Kidney (tissue), 22 donors: ENCODE data around the gene KCTD10. TPM values are rescaled to one million over a fixed set of nuclear protein-coding genes. Genes with fewer than 3 reads are reported as not detected.

Source experiments
- DNase-seq, 5 donors: peaks; one replicate each; pipeline ENCODE4 v3.0.0-alpha.2; 2013 to 2020
- FAIRE-seq: peaks from 2 replicates; lab custom pipeline; 2012; peaks lifted over from hg19 to GRCh38; lab: Jason Lieb, UNC
- H3K27ac ChIP-seq, 2 donors: one replicate each; pipeline ENCODE4 v1.7.0; 2013; ENCODE audit warnings: low read depth in 2 of 2, low read length in 2 of 2, inconsistent platforms in 1 of 2
- H3K27me3 ChIP-seq: one replicate; pipeline ENCODE4 v1.7.1; 2013; ENCODE audit warnings: low read length, inconsistent platforms; ENCODE audit not compliant: control insufficient read depth, insufficient read depth
- H3K36me3 ChIP-seq, 3 donors: one replicate each; pipeline versions ENCODE4 v1.7.0 to v1.7.1; 2013; ENCODE audit warnings: low read length in 3 of 3, control low read depth in 1 of 3, inconsistent platforms in 1 of 3; ENCODE audit not compliant: insufficient read depth in 3 of 3, control insufficient read depth in 2 of 3
- H3K4me1 ChIP-seq, 3 donors: one replicate each; pipeline versions ENCODE4 v1.7.0 to v1.7.1; 2013; ENCODE audit warnings: low read length in 3 of 3, inconsistent platforms in 1 of 3, low read depth in 1 of 3; ENCODE audit not compliant: control insufficient read depth in 2 of 3, insufficient read depth in 2 of 3
- H3K4me3 ChIP-seq, 3 donors: one replicate each; pipeline versions ENCODE4 v1.7.0 to v1.8.1; 2013; ENCODE audit warnings: low read length in 3 of 3, control low read depth in 1 of 3, inconsistent platforms in 1 of 3
- H3K9ac ChIP-seq, 3 donors: one replicate each; pipeline versions ENCODE4 v1.7.0 to v1.7.1; 2013; ENCODE audit warnings: low read length in 3 of 3, control low read depth in 1 of 3, inconsistent platforms in 1 of 3
- H3K9me3 ChIP-seq, 3 donors: one replicate each; pipeline versions ENCODE4 v1.7.0 to v1.7.1; 2013; ENCODE audit warnings: low read length in 3 of 3, control low read depth in 1 of 3, inconsistent platforms in 1 of 3; ENCODE audit not compliant: control insufficient read depth in 2 of 3, insufficient read depth in 1 of 3
- intact Hi-C: fragments of 100-400 bp; cut with DNase I; formaldehyde crosslinking; loops from one replicate; pipeline ENCODE4 v1.11.1; 2022
- long read RNA-seq, 10 donors: library from polyadenylated mRNA in 1 of 10; unstranded in 1 of 10; transcript quantifications; one replicate each; pipeline ENCODE4 v2.0.0 and lab custom pipeline, GENCODE V29; 2021 to 2026
- polyA plus RNA-seq: library from polyadenylated mRNA; stranded (reverse); fragments of 350-450 nt; fragmentation: Illumina TruSeq; extraction: RNeasy Lipid Tissue Mini Kit (QIAGEN cat#74804); gene quantifications from one replicate; pipeline ENCODE4 v1.2.3, GENCODE V29; 2014; ENCODE audit warnings: low read depth, low replicate concordance; ENCODE audit not compliant: insufficient read depth
- total RNA-seq: library from RNA; stranded (reverse); fragmentation: NEBNext Ultra II Directional; extraction: Animal tissue kit (Norgen Biotek cat#: 25700); gene quantifications from one replicate; pipeline ENCODE4 v1.2.1, GENCODE V29; 2021
- TF ChIP-seq, protein P1 (sequence below): IDR thresholded peaks from 3 replicates; pipeline ENCODE4 v1.5.1; 2012; ENCODE audit warnings: mild to moderate bottlenecking, moderate library complexity, borderline replicate concordance; ENCODE audit not compliant: insufficient read depth; ENCODE audit errors: extremely low read depth
- donor health status: control.
- donor health status: control.
- donor health status: control.
- donor health status: control.
- donor health status: control.
- donor health status: DM: yes; HTN: yes; CAD: no.
- donor health status: Normal renal cell carcinoma (clear cell type).

The KCTD10 gene
- total RNA-seq, result 72.1 TPM
- 23.6 TPM for polyA plus RNA-seq
- long read RNA-seq, donor 1, full-length matches to known transcripts, result 9 of 9 reads
- long read RNA-seq, donor 1, partial matches to known transcripts, result 0 of 9 reads
- long read RNA-seq, donor 1, other reads (novel, unspliced or antisense), result 0 of 9 reads
- long read RNA-seq, donor 2, full-length matches to known transcripts, result 7 of 7 reads
- long read RNA-seq, donor 2, partial matches to known transcripts, result 0 of 7 reads
- long read RNA-seq, donor 2, other reads (novel, unspliced or antisense), result 0 of 7 reads
- long read RNA-seq, donor 3, full-length matches to known transcripts, result 9 of 9 reads
- long read RNA-seq, donor 3, partial matches to known transcripts, result 0 of 9 reads
- long read RNA-seq, donor 3, other reads (novel, unspliced or antisense), result 0 of 9 reads
- long read RNA-seq, donor 4, full-length matches to known transcripts, result 13 of 18 reads
- long read RNA-seq, donor 4, partial matches to known transcripts, result 5 of 18 reads
- long read RNA-seq, donor 4, other reads (novel, unspliced or antisense), result 0 of 18 reads
- long read RNA-seq, donor 5, result 0 reads
- long read RNA-seq, donor 6, result 0 reads
- long read RNA-seq, donor 7, full-length matches to known transcripts, result 10 of 51 reads
- long read RNA-seq, donor 7, partial matches to known transcripts, result 2 of 51 reads
- long read RNA-seq, donor 7, other reads (novel, unspliced or antisense), result 39 of 51 reads
- long read RNA-seq, donor 8, full-length matches to known transcripts, result 7 of 54 reads
- long read RNA-seq, donor 8, partial matches to known transcripts, result 38 of 54 reads
- long read RNA-seq, donor 8, other reads (novel, unspliced or antisense), result 9 of 54 reads
- long read RNA-seq, donor 9, full-length matches to known transcripts, result 7 of 7 reads
- long read RNA-seq, donor 9, partial matches to known transcripts, result 0 of 7 reads
- long read RNA-seq, donor 9, other reads (novel, unspliced or antisense), result 0 of 7 reads
- long read RNA-seq, donor 10, full-length matches to known transcripts, result 9 of 9 reads
- long read RNA-seq, donor 10, partial matches to known transcripts, result 0 of 9 reads
- long read RNA-seq, donor 10, other reads (novel, unspliced or antisense), result 0 of 9 reads

- DNase-seq (peak; percentile 89 to 96 (median 94)), FAIRE-seq (no peak)
- no peaks in the 10 kb centered on the region for H3K9me3 ChIP-seq
- H3K9ac ChIP-seq, result peak within 1 kb of the TSS; percentile 96 to 99 (median 96)
- H3K4me3 ChIP-seq, result peak within 1 kb of the TSS; percentile 99
- H3K4me1 ChIP-seq, result peaks cover 0 to 20% (median 9%) of the 10 kb centered on the region in 3 donors
- intact Hi-C loops, result loop anchor here (5.0 kb wide), 1 partner anchor 45 kb away; no protein-coding TSS in a partner anchor
- H3K27me3 ChIP-seq, result no peaks in the 10 kb centered on the region
- H3K27ac ChIP-seq, result peak within 1 kb of the TSS; percentile 90 to 99
- TF ChIP-seq, protein P1, sequence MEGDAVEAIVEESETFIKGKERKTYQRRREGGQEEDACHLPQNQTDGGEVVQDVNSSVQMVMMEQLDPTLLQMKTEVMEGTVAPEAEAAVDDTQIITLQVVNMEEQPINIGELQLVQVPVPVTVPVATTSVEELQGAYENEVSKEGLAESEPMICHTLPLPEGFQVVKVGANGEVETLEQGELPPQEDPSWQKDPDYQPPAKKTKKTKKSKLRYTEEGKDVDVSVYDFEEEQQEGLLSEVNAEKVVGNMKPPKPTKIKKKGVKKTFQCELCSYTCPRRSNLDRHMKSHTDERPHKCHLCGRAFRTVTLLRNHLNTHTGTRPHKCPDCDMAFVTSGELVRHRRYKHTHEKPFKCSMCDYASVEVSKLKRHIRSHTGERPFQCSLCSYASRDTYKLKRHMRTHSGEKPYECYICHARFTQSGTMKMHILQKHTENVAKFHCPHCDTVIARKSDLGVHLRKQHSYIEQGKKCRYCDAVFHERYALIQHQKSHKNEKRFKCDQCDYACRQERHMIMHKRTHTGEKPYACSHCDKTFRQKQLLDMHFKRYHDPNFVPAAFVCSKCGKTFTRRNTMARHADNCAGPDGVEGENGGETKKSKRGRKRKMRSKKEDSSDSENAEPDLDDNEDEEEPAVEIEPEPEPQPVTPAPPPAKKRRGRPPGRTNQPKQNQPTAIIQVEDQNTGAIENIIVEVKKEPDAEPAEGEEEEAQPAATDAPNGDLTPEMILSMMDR, result peak; percentile 15
- H3K36me3 ChIP-seq, result no peaks in the 10 kb centered on the region
These were observed at the start of gene KCTD10, which contains the start of gene UBE3B for GRCh38 chr12:109477185-109477962. Gene KCTD10, minus strand, starts transcription at chr12:109477300. Its CDS starts 38 bp downstream, at chr12:109477262. Gene UBE3B, plus strand, starts transcription at chr12:109477634. Its CDS starts 5,918 bp downstream, at chr12:109483552.

DNA sequence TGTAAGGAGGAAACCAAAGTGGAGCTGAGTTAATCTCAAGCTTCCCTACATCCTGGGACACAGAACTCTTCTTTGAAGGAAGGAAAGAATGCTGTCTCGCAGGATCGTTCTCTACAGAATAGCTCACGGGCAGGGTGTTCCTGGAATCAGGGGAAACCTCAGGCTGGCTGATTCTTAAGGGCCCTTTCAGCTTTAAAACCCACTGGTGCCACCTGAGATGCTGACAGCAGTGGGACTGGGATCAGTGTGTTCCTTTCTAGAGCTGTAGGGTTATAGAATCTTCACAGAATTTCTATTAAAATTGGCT lies 48.1 kb upstream of the KCTD10 start:
- Histone ChIP-seq H3K9ac (no peak overlapping the region), H3K4me3 (no peak overlapping the region), H3K36me3 (peaks cover 0 to 66% (median 47%) of the 10 kb centered on the region in 3 donors), H3K9me3 (no peaks in the 10 kb centered on the region), H3K27ac (no peak overlapping the region), H3K4me1 (no peaks in the 10 kb centered on the region), H3K27me3 (no peaks in the 10 kb centered on the region)
- intact Hi-C loops, result loop anchor here (10.0 kb wide), 1 partner anchor 250 kb away; no protein-coding TSS in a partner anchor
- DNase-seq (no peak), FAIRE-seq (no peak)
- TF ChIP-seq, protein P1, result no peak

GRCh38 chr12:109524466-109525278 lies 47.6 kb upstream of the KCTD10 start:
- no peaks in the 10 kb centered on the region for H3K27me3 ChIP-seq
- peaks cover 0 to 60% (median 52%) of the 10 kb centered on the region in 3 donors for H3K36me3 ChIP-seq
- no peak overlapping the region for H3K9ac ChIP-seq
- H3K27ac ChIP-seq, result no peak overlapping the region
- no peaks in the 10 kb centered on the region for H3K4me1 ChIP-seq
- DNase-seq, result no peak
- H3K9me3 ChIP-seq, result no peaks in the 10 kb centered on the region
- TF ChIP-seq, protein P1, result no peak
- intact Hi-C loops, result loop anchor here (10.0 kb wide), 1 partner anchor 250 kb away; no protein-coding TSS in a partner anchor
- H3K4me3 ChIP-seq, result no peak overlapping the region
- no peak for FAIRE-seq
